Stimulated activated CD4-positive, alpha-beta T cell treated with anti-CD3 and anti-CD28 coated beads, Interleukin-1b, Interleukin-23, amount 100 ng/mL, for 4 hours (primary cell): ENCODE measurements around the gene SLC9A7.
"Not testable (repeated sequence)": the region's sequence is repeated elsewhere in the genome, so short reads cannot be mapped to it uniquely, and the experiment has no call there.

ENCODE experiments used
- DNase-seq, 2 donors: peaks; one replicate each; pipeline ENCODE4 v3.0.0-alpha.2; 2020; ENCODE audit warnings: low read depth in 2 of 2

SLC9A7 gene

GRCh38 chrX:46758956-46759644 lies at the start of gene SLC9A7:
Gene SLC9A7 (minus strand): TSS chrX:46759118. CDS start chrX:46759029, 89 bp downstream.
- DNase-seq, result peak; percentile 66 to 74

GRCh38 chrX:46805270-46805669 lies 46.4 kb upstream of the SLC9A7 start:
- DNase-seq, result no peak

GRCh38 chrX:46803140-46803539 lies 44.2 kb upstream of the SLC9A7 start:
- no peak for DNase-seq

DNA sequence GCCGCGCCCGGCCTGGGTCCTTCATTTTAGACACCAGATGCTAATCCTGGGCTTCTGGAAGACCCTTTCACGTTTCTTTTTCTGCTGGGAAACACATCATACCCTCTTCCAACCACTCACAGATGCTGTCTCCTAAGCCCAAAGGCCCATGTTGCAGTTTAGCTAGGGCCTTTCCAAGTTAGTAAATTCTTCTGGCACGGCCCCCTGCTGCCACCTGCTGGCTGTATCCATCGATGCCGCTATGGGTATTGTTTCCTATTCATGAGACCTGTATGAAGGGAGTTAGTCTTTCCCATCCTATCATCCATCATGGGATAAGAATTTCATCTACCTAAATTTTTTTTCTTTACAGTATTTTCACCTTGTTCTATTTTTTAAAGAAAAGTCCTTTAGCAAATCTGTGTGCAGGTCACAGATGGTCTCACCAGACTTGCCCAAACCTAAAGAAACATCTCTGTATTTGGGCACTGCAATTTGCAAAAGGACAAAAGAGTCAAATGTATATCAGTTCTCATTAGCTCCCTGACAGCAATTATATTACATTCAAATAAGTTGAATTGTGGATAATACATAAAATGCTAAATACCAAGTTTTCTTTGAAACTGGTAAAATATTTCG lies 37.8 kb upstream of the SLC9A7 start:
- DNase-seq, result peak; percentile 56 to 67

GRCh38 chrX:46793386-46794143 lies 34.6 kb upstream of the SLC9A7 start:
- DNase-seq, result no peak

DNA sequence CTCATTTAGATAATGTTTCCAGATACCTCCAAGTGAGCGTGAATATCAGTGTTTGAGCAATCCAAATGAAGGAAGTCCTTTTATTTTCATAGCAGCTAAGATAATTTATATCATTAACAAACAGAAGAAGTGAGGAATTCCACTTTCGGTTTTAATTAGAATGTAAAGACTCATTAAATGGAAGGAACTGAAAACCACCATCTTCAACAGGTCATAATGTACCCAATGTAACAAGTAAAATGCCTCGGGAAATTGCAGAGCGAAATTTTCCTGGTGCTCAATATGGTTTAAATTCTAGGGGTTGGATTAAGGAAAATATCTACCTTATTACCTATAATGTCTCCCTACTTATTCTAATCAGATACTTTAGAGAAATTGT lies 33.9 kb upstream of the SLC9A7 start:
- no peak for DNase-seq

DNA sequence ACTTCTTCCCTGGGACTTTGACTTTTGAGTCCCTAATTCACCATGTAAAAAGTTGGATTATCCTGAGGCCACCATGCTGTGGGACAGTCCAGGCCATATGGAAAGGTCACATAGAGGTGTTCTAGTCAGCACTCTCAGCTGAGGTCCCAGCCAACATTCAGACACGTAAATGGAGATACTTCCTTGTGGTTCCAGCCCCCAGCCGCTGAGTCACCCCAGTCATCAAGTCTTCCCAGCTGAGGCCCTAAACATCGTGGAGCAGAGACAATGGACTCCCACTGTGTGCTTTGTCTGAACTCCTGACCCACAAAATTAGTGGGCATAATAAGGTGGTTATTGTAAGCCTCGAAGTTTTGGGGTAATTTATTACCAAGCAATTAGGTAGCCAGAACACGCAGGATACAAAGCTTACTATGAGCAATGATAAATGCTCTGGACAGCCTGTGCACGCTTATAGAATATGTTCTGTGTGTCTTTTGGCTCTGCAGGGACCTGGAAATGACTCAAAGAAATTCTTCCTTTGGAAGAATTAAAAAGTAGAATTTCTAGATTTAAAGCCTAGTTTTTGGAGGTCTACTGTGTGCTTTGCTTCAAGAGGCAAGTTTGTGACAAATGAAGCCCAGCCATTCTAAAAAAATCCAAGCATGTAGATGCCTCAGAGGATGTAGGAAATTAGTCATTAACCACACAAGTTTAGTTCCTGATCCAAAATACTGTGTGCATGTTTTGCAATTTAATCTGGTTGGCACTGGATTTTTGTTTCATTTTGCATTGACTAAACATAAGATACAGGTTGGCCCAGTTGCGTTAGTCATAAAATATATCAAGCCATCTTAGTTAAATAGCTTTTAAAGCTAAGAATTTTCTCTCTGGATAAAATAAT lies 33.2 kb upstream of the SLC9A7 start:
- no peak for DNase-seq

DNA sequence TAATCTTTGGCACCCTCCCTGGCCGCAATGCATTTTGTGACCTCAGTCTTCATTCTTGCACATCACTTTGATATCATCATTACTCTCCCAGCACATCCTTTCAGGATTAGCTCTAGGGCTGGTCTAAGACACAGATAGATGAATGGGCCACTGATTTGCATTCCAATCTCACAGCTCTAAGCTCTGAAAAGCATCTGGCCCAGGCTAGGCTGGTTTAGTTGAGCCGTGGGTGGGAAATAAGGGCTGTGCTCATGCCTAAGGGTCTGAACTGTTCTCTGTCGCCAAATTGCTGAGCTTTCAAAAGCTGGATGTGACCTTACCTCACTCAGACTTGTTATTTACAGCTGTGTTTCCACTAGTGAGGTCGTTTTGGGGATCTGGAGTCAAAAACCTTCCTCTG lies 30.0 kb upstream of the SLC9A7 start:
- no peak for DNase-seq

DNA sequence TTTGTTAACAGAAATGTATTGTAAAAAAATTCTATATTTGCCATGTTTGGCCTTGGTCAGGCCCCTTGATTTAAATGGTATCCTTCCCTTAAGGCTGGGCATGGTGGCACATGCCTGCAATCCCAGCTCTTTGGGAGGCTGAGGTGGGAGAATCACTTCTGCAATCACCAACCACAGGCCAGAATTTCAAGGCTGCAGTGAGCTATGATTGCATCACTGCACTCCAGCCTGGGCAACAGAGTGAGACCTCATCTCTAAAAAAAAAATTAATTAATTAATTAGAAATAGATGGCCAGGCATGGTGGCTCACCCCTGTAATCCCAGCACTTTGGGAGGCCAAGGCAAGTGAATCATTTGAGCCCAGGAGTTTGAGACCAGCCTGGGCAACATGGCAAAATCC lies 25.5 kb upstream of the SLC9A7 start:
- not testable (repeated sequence) for DNase-seq

DNA sequence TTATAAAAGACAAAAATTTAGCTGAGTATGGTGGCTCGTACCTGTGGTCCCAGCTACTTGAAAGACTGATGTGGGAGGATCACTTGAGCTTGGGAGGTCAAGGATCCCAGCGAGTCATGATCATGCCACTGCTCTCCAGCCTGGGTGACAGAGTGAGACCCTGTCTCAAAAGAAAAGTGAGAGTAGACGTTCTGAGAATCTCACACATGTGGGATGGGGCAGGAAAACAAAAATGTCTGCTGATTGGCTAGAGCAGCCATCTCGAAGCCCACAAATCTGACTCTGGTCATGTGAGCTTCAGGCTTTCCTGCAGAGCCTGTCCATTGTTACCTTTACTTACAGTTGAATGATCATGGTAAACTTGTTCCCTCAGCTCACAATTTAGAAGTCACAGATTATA lies 23.1 kb upstream of the SLC9A7 start:
- no peak for DNase-seq

GRCh38 chrX:46777971-46778810 lies 19.3 kb upstream of the SLC9A7 start:
- no peak for DNase-seq

DNA sequence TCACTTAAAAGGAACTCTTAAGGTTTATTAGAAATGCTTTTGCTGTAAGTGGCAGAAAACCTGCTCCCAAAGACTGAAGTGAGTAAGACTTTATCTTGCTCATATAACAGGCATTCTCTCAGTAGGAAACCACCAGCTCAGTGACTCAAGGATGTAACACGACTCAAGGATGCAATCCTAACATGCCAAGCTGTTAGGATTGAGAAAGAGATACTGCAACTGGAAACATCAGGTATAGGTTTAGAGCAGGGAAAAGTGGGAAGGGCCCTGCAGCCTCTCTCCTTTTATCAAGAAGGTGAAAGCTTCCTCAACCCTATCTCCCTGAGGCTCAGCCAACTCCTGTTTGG lies 11.9 kb upstream of the SLC9A7 start:
- no peak for DNase-seq

GRCh38 chrX:46770000-46770816 lies 11.3 kb upstream of the SLC9A7 start:
- no peak for DNase-seq

DNA sequence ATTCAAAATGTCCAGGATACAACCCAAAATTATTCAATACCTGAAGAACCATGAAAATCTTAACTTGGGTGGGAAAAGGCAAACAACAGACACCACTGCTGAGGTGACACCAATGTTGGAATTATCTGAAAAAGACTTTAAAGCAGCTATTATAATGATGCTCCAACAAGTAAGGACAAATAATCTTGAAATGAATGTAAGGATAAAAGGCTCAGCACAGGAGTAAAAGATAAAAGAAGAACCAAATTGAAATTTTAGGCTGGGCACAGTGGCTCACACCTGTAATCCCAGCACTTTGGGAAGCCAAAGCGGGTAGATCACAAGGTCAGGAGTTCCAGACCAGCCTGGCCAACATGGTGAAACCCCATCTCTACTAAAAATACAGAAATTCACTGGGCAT lies 4.0 kb upstream of the SLC9A7 start:
- DNase-seq, result no peak

GRCh38 chrX:46759645-46759974 lies 692 bp upstream of the SLC9A7 start:
- DNase-seq, result no peak

DNA sequence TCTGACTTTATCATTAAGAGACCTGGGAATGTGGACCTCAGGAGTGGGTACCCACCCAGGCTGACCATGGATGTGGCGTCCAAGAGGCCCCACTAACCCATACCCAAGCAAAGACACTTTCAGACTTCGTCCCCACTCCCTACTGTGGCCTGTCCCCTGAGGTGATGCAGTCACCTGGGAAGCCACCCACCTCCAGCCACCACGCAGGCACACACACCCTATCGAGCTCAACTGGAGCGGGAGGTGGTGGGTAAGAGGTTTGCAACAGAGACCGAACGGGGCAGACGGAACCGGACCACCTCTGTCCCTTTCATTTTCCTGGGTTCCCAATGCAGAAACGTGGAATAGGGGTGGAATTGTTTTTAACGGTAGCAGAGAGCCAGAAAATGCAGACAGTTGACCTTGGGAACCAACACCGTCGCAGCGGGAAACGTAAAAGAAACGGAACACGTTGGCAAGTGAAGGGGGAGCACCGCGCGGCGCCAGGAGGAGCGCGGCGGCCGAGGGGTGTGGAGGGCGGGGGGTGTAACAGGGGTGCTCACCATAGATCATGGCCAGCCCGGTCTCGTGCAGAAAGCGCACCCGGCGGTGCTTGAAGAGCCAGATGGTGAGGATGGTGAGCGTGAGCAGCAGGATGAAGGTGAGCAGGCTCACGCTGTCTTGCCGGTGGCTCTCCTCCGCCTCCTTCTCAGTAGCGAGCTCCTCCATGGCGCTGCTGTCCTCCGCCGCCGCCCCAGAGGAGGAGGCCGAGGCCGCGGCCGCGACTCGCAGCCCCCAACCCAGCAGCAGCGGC lies 559 bp downstream of the SLC9A7 start:
- DNase-seq, result peak; percentile 1 to 18

DNA sequence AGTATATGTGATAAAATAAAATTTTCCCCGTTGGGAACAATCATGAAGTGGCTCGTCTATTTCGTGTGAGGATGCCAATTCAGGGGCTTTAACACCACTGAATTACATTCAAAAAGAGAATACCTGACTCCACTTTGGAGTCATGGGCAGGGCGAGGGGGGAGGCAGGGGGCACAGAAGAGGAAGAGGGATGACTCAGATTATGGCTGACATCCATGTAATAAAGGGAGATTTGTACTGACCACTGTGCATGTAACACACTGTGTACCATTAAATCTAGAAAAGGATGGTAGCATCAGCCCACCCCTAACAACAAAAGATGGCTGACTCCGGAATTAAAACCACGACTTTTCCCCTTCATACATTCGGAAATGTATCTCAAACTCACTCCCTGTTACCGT lies 1.3 kb downstream of the SLC9A7 start:
- no peak for DNase-seq

DNA sequence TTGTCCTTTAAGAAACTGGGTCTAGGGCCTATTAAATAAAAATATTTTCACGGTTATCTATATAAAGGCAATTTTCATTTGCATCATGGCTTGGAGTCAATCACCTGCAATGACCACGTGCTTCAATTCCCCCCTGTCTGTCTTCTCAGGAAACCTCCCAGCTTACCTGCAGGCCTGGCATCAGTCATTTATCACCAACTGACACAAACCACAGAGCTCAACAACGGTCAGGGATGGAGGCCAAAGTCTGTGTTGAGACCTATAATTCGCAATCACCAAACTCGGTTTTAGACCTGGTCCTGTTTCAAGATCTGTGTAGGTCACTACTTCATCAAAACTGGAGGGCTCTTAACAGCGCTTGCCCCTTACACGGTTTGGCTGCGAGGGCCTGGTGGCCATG lies 1.9 kb downstream of the SLC9A7 start:
- no peak for DNase-seq

- no peak for DNase-seq
These were observed 3.2 kb downstream of the SLC9A7 start for GRCh38 chrX:46755671-46756070.
